GM19324 (cell line): Measurements from ENCODE around the gene ATIC.

Source experiments
- ATAC-seq: cut with Tn5 transposase; IDR thresholded peaks from one replicate; pipeline ENCODE4 v1.9.1; 2021; ENCODE audit warnings: mild to moderate bottlenecking, moderate library complexity; ENCODE audit not compliant: unreplicated experiment, low FRiP score

Gene ATIC

GRCh38 chr2:215374002-215374401, 62.1 kb downstream of the ATIC start:
- no peak for ATAC-seq

GRCh38 chr2:215374642-215375466, 63.0 kb downstream of the ATIC start:
- ATAC-seq: no peak

DNA sequence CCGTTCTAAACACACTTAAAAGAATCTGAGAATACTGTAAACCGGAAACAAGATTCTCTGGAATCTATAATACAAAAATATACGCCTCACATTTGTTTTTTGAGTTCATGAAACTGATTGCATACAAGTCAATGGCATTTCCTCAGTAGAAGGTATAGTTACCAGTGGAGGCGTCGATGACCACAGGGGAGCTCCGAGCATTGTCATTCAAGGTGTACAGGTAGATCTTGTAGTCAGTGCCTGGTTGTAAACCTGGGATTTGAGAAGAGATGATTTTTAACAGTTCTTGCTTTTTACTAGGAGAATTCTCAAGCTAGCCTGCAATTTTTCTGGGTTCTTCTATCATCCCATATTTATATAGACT, 63.6 kb downstream of the ATIC start:
- no peak for ATAC-seq

DNA sequence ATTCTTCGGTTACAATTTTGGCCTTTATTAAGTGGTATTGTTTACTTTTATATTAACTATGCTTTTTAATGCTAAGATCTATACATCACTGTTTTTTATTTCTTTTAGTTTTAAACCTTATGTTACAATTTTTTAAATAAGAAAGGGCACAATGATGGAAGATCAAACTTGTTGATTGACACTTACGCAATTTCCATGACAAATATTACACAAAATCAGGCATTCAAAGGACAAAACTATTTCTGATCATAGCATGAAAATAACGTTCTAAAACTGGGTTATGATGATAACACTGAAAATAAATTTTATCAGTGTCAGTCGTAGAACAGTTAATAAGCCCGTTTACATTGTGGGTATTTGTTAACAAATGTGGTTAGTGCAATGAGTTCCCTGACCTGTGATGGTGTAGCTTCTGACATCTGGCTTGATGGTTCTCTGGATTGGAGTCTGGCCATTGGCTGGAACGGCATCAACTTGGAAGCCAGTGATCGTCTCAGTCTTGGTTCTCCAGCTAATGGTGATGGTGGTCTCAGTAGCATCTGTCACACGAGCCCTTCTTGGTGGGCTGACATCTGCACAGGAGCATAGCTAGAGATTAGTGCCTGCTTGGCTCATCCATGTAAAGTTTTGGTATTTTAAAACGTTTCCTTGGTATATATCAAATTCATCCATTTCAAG, 64.4 kb downstream of the ATIC start:
- ATAC-seq: no peak

DNA sequence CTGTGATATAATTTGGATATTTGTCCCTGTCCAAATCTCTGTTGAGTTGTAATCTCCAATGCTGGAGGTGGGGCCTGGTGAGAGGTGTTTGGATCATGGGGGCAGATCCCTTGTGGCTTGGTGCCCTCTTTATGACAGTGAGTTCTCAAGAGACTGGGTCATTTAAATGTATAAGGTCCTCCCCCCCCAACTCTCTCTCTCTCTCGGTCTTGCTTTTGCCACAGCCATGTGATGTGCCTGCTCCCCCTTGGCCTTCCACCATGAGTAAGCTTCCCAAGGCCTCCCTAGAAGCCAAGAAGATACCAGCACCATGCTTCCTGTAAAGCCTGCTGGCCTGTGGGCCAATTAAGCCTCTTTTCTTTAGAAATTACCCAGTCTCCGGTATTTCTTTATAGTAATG, 65.4 kb downstream of the ATIC start:
- ATAC-seq: no peak

GRCh38 chr2:215378045-215378444, 66.2 kb downstream of the ATIC start:
- no peak for ATAC-seq

GRCh38 chr2:215379039-215379438, 67.2 kb downstream of the ATIC start:
- no peak for ATAC-seq

GRCh38 chr2:215379948-215380347, 68.1 kb downstream of the ATIC start:
- ATAC-seq: no peak

DNA sequence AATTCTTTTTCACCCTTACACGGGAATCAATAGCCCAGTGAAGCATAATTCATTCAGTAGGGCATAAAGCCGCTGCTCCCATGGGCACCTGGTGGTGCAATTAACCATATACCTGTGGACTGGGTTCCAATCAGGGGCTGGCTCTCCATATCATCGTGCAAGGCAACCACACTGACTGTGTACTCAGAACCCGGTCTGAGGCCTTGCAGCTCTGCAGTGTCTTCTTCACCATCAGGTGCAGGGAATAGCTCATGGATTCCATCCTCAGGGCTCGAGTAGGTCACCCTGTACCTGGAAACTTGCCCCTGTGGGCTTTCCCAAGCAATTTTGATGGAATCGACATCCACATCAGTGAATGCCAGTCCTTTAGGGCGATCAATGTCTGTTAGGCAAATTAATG, 68.8 kb downstream of the ATIC start:
- ATAC-seq: no peak

DNA sequence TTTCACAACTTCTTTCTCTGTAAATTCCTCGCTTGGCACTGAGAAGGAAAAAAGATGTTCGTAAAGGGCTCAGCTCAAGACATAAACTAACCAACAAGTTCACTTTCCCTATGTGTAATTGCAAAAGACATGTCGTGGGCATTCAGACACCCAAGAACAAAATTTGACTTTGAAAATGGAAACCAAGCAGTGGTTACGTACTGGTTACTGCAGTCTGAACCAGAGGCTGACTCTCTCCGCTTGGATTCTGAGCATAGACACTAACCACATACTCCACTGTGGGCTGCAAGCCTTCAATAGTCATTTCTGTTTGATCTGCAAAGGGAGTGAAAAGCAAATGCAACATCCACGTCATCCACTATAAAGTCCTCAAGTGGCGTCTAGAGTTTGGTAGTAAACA, 70.2 kb downstream of the ATIC start:
- ATAC-seq: no peak

DNA sequence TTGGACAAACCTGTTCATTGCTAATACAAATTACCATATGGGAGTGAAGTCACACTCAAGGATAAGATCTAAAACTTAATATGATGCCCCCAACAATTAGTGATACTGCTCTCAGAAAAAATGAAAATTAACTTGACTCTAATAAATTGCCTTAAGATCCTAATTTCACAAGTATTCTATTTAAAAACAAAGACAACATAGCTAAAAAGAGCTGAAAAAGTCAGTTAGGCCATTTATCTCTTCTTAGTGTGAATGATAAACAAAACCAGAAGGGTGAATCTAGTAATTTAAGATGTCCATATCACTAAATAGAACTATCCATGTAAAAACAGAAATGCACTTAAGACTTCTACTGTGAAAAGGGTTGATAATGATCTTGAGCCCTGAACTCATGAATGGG, 70.6 kb downstream of the ATIC start:
- no peak for ATAC-seq

- no peak for ATAC-seq
Measured at GRCh38 chr2:215383652-215384279, 71.9 kb downstream of the ATIC start.

- ATAC-seq: no peak
Measured at GRCh38 chr2:215384710-215385109, 72.9 kb downstream of the ATIC start.

DNA sequence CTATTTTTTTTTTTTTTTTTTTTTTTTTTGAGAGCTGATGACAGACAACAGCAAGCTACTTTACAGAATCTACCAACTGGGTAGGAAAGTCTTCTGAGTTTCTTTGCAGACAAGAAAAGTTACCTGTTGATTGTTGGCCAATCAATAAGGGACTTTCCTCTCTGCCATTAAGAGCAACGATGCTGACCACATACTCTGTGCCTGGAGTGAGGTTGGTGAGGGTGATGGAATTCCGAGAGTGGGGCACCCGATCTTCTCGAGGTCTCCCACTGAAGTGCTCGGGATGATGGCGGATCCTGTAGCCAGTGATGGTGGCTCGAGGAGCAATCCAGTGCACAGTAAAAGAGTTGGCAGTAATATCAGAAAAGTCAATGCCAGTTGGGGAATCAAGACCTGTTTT, 74.7 kb downstream of the ATIC start:
- ATAC-seq: no peak

DNA sequence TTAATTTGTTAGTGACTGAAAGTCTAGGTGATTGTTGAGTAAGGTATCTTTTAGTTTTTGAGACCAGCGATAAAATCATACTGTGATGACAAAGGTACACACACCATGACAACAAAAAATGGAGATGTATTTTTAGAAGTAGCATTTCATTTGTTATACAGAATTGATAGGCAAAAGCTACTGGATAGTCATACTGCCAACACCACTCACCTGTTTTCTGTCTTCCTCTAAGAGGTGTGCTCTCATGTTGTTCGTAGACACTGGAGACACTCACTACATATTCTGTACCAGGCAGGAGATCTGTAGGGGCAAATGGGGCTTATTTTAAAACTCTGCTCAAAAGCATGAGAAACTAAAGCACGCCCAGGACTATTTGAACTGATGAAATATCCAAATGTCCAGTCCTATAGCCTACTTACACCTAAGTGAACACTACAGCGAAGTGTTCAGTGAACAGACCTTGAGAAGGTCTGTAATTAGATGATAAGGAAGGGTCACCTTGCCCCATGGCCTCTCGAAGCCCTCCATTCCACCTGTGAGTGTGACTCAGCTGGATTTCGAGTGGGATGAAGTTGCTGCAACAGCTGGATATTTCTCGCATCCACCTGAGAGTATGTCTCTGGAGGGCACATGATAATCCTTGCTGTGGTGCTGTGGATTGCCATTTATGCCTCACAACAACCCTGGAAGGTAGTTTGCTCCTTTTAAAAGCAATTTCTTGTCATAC, 76.3 kb downstream of the ATIC start:
- no peak for ATAC-seq

GRCh38 chr2:215390550-215390913, 78.7 kb downstream of the ATIC start:
- ATAC-seq: no peak

DNA sequence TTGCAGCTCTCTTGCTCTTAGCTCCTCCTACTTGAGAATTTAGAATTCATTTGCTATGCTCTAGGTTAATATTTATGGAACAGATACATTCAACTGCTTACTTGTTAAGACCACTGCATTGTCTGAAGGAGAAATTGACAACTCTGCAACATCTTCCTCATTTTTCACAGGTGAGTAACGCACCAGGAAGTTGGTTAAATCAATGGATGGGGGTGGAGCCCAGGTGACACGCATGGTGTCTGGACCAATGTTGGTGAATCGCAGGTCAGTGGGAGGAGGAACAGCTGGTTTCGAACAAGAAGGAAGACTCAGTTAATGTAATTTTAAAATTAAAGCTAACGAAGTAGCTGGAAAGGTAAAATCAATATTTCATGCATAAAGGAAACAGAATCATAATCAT, 79.7 kb downstream of the ATIC start:
- no peak for ATAC-seq

DNA sequence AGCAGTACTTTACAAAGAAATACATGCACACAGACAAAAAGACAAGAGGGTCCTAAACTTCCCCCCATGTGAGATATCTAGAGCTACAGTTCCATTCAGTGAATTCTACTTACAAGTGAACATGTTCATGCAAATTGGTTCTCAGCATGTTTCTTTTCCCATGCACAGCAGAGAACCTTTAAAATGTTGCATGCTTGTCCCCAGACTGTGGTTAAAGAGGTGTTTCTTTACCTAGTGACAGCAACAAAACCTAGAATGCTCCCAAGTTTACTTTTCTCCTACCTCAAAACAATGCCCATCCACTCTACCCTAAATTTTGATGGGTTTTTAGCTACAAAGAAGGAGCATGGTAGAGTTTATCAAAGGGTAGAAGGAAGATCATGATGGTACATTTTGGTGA, 80.3 kb downstream of the ATIC start:
- ATAC-seq: no peak

GRCh38 chr2:215392687-215393270, 80.9 kb downstream of the ATIC start:
- ATAC-seq: no peak

- ATAC-seq: no peak
Measured at GRCh38 chr2:215394102-215394805, 82.4 kb downstream of the ATIC start.
